NCI-H2029 treated with DMSO at 0.1 percent for 48 hours (cell line): ENCODE data around the gene STRADA.

Source experiments
- DNase-seq: peaks from one replicate; lab custom pipeline; 2025; lab: John Stamatoyannopoulos, UW

Gene STRADA

GRCh38 chr17:63741408-63742173 lies at the start of gene STRADA:
Gene STRADA, minus strand, starts transcription at chr17:63741799. Its CDS starts 13,430 bp downstream, at chr17:63728369.
- DNase-seq = peak; percentile 80

- no peak for DNase-seq
Measured at GRCh38 chr17:63790057-63790456, 48.5 kb upstream of the STRADA start.

GRCh38 chr17:63786971-63787711 lies 45.5 kb upstream of the STRADA start:
- no peak for DNase-seq

- DNase-seq = no peak
Measured at GRCh38 chr17:63786117-63786516, 44.5 kb upstream of the STRADA start.

- DNase-seq = no peak
Measured at GRCh38 chr17:63785556-63785955, 44.0 kb upstream of the STRADA start.

GRCh38 chr17:63783522-63783921 lies 41.9 kb upstream of the STRADA start:
- no peak for DNase-seq

GRCh38 chr17:63780928-63781327 lies 39.3 kb upstream of the STRADA start:
- no peak for DNase-seq

- DNase-seq = no peak
Measured at GRCh38 chr17:63780507-63780906, 38.9 kb upstream of the STRADA start.

- DNase-seq = no peak
Measured at GRCh38 chr17:63775420-63775819, 33.8 kb upstream of the STRADA start.

GRCh38 chr17:63774969-63775265 lies 33.3 kb upstream of the STRADA start:
- DNase-seq = no peak

- no peak for DNase-seq
Measured at GRCh38 chr17:63774141-63774968, 32.8 kb upstream of the STRADA start, which contains the start of gene DDX42. Gene DDX42, plus strand, starts transcription at chr17:63774170. Its CDS starts 12,880 bp downstream, at chr17:63787050.

GRCh38 chr17:63773272-63774140 lies 31.9 kb upstream of the STRADA start, which contains the start of gene CCDC47:
Gene CCDC47, minus strand, starts transcription at chr17:63773597. Its CDS starts 7,422 bp downstream, at chr17:63766175.
- peak; percentile 91 for DNase-seq

GRCh38 chr17:63772801-63773271 lies 31.2 kb upstream of the STRADA start:
- DNase-seq = no peak

- DNase-seq = no peak
Measured at GRCh38 chr17:63768433-63768832, 26.8 kb upstream of the STRADA start.

GRCh38 chr17:63766754-63767153 lies 25.2 kb upstream of the STRADA start:
- DNase-seq = no peak

GRCh38 chr17:63764716-63765115 lies 23.1 kb upstream of the STRADA start:
- no peak for DNase-seq

- DNase-seq = no peak
Measured at GRCh38 chr17:63762161-63763078, 20.8 kb upstream of the STRADA start.

- DNase-seq = no peak
Measured at GRCh38 chr17:63760771-63761539, 19.4 kb upstream of the STRADA start.

- no peak for DNase-seq
Measured at GRCh38 chr17:63758428-63758827, 16.8 kb upstream of the STRADA start.
